ENCODE results near the gene TMCO2.

TMCO2 gene

DNA sequence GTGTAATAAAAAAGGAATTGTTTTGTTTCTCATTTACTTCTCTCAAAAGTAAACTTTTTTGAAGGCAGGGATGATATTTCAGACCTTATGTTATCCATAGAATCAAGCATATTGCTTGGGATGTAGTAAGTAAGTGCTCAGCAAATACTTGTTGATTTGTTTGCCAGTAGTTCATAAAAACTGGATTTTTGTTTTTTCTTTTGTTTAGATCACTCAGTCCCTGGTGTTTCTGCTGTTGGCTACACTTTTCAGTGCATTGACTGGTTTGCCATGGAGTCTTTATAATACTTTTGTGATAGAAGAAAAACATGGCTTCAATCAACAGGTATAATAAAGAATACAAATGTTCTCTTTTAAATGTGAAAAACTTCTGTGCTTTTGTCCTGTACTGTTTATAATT lies 20.5 kb downstream of the TMCO2 start:
- no peaks in the 10 kb centered on the region for H3K4me1 ChIP-seq (ENCODE audit: control insufficient read depth in 2 of 2, insufficient read depth in 2 of 2, low read length in 2 of 2)
- H3K36me3 ChIP-seq (ENCODE audit: control insufficient read depth in 2 of 2, insufficient read depth in 2 of 2, low read length in 2 of 2), result peaks cover 30 to 56% of the 10 kb centered on the region in 2 donors
- no peaks in the 10 kb centered on the region for H3K9me3 ChIP-seq (ENCODE audit: control insufficient read depth in 2 of 2, low read length in 2 of 2)
- H3K27me3 ChIP-seq (ENCODE audit: control insufficient read depth in 2 of 2, insufficient read depth in 2 of 2, low read length in 2 of 2), result no peaks in the 10 kb centered on the region
- H3K27ac ChIP-seq (ENCODE audit: low read depth in 2 of 2, low read length in 2 of 2), result no peak overlapping the region
- H3K4me3 ChIP-seq (ENCODE audit: low read length in 2 of 2), result no peak overlapping the region
- H3K9ac ChIP-seq (ENCODE audit: low read depth in 1 of 2, low read length in 2 of 2), result no peak overlapping the region

DNA sequence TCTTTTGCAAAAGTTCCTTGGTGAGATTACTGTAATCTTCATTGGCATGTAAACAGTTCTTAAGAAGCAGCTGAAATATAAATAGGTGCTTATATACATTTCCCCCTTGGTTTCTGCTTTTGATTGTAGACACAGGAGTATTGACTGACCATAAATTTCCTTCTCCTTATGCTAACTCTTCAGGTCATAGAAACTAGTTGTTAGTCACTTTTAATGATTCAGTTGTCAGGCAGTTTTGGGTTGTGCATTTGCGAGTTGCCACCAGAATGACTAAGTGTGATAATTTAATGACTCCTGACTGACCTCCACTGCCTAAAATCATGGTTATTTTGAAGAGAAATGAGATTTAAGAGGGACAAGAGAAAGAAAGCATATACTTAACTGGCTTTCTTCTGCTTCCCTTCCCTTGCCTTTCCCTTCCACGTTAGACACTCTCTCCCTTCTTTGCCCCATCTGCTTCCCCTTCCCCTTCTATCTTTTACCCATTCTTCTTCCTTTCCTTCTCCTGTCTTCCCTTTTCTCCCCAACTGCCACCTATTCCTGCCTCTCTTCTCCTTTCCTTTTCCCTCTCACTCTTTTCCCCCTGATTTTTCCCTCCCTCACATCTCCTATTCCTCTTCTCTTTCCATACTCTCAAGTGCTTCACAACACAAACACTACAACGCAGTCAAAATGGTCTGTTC lies 22.6 kb downstream of the TMCO2 start:
- no peaks in the 10 kb centered on the region for H3K9me3 ChIP-seq (ENCODE audit: control insufficient read depth in 2 of 2, low read length in 2 of 2)

DNA sequence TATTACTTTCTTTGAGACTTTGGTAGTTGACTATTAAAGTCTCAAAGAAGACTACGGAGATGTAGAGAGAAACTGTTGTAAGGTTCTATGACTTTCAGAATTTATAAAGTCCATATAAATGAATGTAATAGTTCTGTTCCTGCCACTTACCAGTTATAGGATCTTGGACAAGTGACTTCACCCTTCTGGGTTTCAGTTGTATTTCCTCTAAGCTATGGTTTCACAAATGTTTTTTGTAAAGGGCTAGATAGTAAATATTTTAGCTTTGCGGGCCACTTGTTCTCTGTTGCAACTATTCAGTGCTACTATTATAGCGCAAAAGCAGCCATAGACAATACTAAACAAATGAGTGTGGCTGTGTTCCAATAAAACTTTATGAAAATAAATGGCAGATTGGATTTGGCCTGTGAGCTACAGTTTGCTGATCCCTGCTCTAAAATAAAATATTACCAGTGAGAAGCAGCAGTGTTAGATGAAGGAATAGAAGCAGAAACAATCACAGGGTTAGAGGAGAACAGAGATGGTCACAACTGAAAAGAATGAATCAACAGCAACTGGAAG lies 25.0 kb downstream of the TMCO2 start:
- Histone ChIP-seq H3K36me3 (ENCODE audit: control insufficient read depth in 2 of 2, insufficient read depth in 2 of 2, low read length in 2 of 2) (peaks cover 29 to 58% of the 10 kb centered on the region in 2 donors), H3K9me3 (ENCODE audit: control insufficient read depth in 2 of 2, low read length in 2 of 2) (no peaks in the 10 kb centered on the region), H3K9ac (ENCODE audit: low read depth in 1 of 2, low read length in 2 of 2) (no peak overlapping the region), H3K4me3 (ENCODE audit: low read length in 2 of 2) (no peak overlapping the region), H3K4me1 (ENCODE audit: control insufficient read depth in 2 of 2, insufficient read depth in 2 of 2, low read length in 2 of 2) (no peaks in the 10 kb centered on the region), H3K27ac (ENCODE audit: low read depth in 2 of 2, low read length in 2 of 2) (no peak overlapping the region), H3K27me3 (ENCODE audit: control insufficient read depth in 2 of 2, insufficient read depth in 2 of 2, low read length in 2 of 2) (no peaks in the 10 kb centered on the region)

More for the DNA sequence above, 22.6 kb downstream of the TMCO2 start:
- H3K9ac ChIP-seq (ENCODE audit: low read depth in 1 of 2, low read length in 2 of 2), result no peak overlapping the region
- H3K27ac ChIP-seq (ENCODE audit: low read depth in 2 of 2, low read length in 2 of 2), result no peak overlapping the region
- peaks cover 32 to 53% of the 10 kb centered on the region in 2 donors for H3K36me3 ChIP-seq (ENCODE audit: control insufficient read depth in 2 of 2, insufficient read depth in 2 of 2, low read length in 2 of 2)
- no peaks in the 10 kb centered on the region for H3K4me1 ChIP-seq (ENCODE audit: control insufficient read depth in 2 of 2, insufficient read depth in 2 of 2, low read length in 2 of 2)
- no peaks in the 10 kb centered on the region for H3K27me3 ChIP-seq (ENCODE audit: control insufficient read depth in 2 of 2, insufficient read depth in 2 of 2, low read length in 2 of 2)
- H3K4me3 ChIP-seq (ENCODE audit: low read length in 2 of 2), result no peak overlapping the region

DNA sequence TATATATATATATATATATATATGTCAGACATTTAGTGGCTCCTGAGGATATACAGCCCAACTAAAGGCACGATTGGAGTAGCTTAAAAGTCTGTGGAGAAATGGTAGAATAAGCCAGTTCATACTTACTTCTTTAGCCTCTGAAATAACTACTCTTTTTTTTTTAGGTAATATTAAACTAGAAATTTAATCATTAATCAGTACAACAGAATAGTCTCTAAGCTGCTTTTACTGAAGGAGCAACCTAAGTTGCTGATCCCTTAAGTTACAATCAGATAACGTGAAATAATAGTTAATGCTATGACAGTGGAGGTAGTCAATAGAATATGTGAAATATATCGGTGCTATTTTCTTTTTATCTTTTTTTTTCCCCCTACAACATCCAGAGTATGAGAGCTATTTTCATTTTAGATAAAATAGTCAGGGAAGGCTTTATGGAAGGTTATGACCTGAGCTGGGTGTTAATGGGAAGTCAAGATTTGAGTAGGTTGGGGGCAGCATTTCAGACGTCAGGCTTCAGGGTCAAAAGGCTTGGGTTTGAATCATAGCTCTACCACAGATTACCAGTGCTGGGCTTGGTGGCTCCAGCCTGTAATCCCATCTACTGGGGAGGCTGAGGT lies 25.9 kb downstream of the TMCO2 start:
- Histone ChIP-seq H3K36me3 (ENCODE audit: control insufficient read depth in 2 of 2, insufficient read depth in 2 of 2, low read length in 2 of 2) (peaks cover 20 to 49% of the 10 kb centered on the region in 2 donors), H3K4me1 (ENCODE audit: control insufficient read depth in 2 of 2, insufficient read depth in 2 of 2, low read length in 2 of 2) (no peaks in the 10 kb centered on the region), H3K9me3 (ENCODE audit: control insufficient read depth in 2 of 2, low read length in 2 of 2) (no peaks in the 10 kb centered on the region), H3K27me3 (ENCODE audit: control insufficient read depth in 2 of 2, insufficient read depth in 2 of 2, low read length in 2 of 2) (no peaks in the 10 kb centered on the region), H3K4me3 (ENCODE audit: low read length in 2 of 2) (no peak overlapping the region), H3K27ac (ENCODE audit: low read depth in 2 of 2, low read length in 2 of 2) (no peak overlapping the region), H3K9ac (ENCODE audit: low read depth in 1 of 2, low read length in 2 of 2) (no peak overlapping the region)

DNA sequence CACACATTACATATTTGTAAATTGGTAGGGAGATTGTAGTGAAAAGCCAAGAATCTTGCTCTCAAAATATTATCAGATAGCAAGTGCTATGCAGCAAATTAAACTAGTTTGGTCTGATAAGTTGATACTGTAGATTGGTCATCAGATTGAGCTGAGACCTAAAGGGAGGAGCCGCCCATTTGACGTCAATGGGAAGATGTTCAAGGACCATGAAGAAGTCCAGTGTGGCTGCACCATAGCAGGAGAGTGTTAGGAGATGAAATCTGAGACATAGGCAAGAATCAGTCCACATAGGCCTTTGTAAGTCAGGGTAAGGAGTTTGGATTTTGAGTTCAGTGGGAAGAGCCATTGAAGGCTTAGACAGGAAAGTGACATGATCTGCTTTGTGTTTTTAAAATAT lies 26.6 kb downstream of the TMCO2 start:
- no peak overlapping the region for H3K9ac ChIP-seq (ENCODE audit: low read depth in 1 of 2, low read length in 2 of 2)
- H3K4me3 ChIP-seq (ENCODE audit: low read length in 2 of 2), result no peak overlapping the region
- H3K4me1 ChIP-seq (ENCODE audit: control insufficient read depth in 2 of 2, insufficient read depth in 2 of 2, low read length in 2 of 2), result no peaks in the 10 kb centered on the region
- H3K9me3 ChIP-seq (ENCODE audit: control insufficient read depth in 2 of 2, low read length in 2 of 2), result no peaks in the 10 kb centered on the region
- H3K27me3 ChIP-seq (ENCODE audit: control insufficient read depth in 2 of 2, insufficient read depth in 2 of 2, low read length in 2 of 2), result no peaks in the 10 kb centered on the region
- H3K27ac ChIP-seq (ENCODE audit: low read depth in 2 of 2, low read length in 2 of 2), result no peak overlapping the region
- H3K36me3 ChIP-seq (ENCODE audit: control insufficient read depth in 2 of 2, insufficient read depth in 2 of 2, low read length in 2 of 2), result peaks cover 17 to 48% of the 10 kb centered on the region in 2 donors

DNA sequence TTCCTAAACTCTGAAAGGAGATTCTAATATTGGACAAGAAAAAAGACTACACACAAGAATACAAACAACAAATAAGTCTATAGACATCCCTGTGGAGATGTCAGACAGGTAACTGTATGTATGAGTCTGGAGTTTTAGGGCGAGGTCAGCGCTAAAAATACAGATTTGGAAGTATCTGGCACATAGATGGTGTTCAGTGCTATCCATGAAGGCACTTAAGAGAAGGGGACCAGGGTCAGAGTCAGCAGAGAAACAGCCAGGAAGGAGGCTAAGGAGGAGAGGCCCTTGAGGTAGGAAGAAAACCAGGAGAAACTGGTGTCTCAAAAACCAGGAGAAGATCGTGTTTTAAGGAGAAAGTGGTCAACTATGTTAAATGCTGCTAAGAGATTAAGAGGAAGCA lies 28.4 kb downstream of the TMCO2 start:
- Histone ChIP-seq H3K9ac (ENCODE audit: low read depth in 1 of 2, low read length in 2 of 2) (no peak overlapping the region), H3K9me3 (ENCODE audit: control insufficient read depth in 2 of 2, low read length in 2 of 2) (no peaks in the 10 kb centered on the region), H3K27ac (ENCODE audit: low read depth in 2 of 2, low read length in 2 of 2) (no peak overlapping the region), H3K4me1 (ENCODE audit: control insufficient read depth in 2 of 2, insufficient read depth in 2 of 2, low read length in 2 of 2) (no peaks in the 10 kb centered on the region), H3K36me3 (ENCODE audit: control insufficient read depth in 2 of 2, insufficient read depth in 2 of 2, low read length in 2 of 2) (peaks cover 8 to 39% of the 10 kb centered on the region in 2 donors), H3K27me3 (ENCODE audit: control insufficient read depth in 2 of 2, insufficient read depth in 2 of 2, low read length in 2 of 2) (no peaks in the 10 kb centered on the region), H3K4me3 (ENCODE audit: low read length in 2 of 2) (no peak overlapping the region)

DNA sequence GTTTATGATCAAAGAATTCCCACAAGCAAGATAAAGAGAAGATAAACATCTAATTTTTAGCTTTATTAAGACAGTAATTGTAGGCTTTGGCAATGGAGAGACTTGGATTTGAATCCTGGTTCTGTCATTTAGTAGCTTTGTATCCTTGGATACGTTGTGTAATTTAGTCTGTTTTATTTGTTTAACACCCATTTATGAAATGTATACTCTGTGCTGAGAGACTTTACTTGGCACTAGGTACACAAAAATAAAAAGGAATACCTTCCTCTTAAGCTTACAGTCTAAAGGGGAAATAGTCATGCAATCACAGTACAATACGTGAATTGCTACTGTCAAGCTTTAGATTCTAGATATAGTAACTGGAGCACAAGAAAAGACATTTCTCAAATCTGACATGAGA lies 34.1 kb downstream of the TMCO2 start:
- H3K36me3 ChIP-seq (ENCODE audit: control insufficient read depth in 2 of 2, insufficient read depth in 2 of 2, low read length in 2 of 2), result peaks cover 6 to 30% of the 10 kb centered on the region in 2 donors
- H3K9me3 ChIP-seq (ENCODE audit: control insufficient read depth in 2 of 2, low read length in 2 of 2), result no peaks in the 10 kb centered on the region
- H3K4me3 ChIP-seq (ENCODE audit: low read length in 2 of 2), result no peak overlapping the region
- H3K27ac ChIP-seq (ENCODE audit: low read depth in 2 of 2, low read length in 2 of 2), result no peak overlapping the region
- H3K27me3 ChIP-seq (ENCODE audit: control insufficient read depth in 2 of 2, insufficient read depth in 2 of 2, low read length in 2 of 2), result no peaks in the 10 kb centered on the region
- no peaks in the 10 kb centered on the region for H3K4me1 ChIP-seq (ENCODE audit: control insufficient read depth in 2 of 2, insufficient read depth in 2 of 2, low read length in 2 of 2)
- H3K9ac ChIP-seq (ENCODE audit: low read depth in 1 of 2, low read length in 2 of 2), result no peak overlapping the region

DNA sequence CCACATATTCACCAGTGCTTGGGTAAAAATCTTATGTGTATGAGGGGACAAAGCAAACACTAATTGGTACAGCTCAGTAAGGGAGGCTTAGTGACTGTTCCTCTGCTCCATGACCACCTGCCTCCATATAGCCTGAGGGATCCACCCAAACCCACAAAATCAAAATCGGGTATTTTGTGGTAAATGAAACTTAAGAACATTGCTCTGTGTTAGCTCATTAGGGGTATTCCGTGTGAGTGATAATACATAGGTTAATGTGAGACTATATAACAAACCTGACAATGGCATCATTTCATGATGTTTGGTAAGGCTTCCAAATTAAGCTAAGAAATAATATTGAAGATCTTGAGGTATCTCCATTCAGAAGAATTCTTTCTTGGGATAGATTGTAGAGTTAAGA lies 43.6 kb downstream of the TMCO2 start:
- Histone ChIP-seq H3K4me1 (ENCODE audit: control insufficient read depth in 2 of 2, insufficient read depth in 2 of 2, low read length in 2 of 2) (no peaks in the 10 kb centered on the region), H3K36me3 (ENCODE audit: control insufficient read depth in 2 of 2, insufficient read depth in 2 of 2, low read length in 2 of 2) (peaks cover 29 to 40% of the 10 kb centered on the region in 2 donors), H3K27ac (ENCODE audit: low read depth in 2 of 2, low read length in 2 of 2) (no peak overlapping the region), H3K9me3 (ENCODE audit: control insufficient read depth in 2 of 2, low read length in 2 of 2) (no peaks in the 10 kb centered on the region), H3K9ac (ENCODE audit: low read depth in 1 of 2, low read length in 2 of 2) (no peak overlapping the region), H3K27me3 (ENCODE audit: control insufficient read depth in 2 of 2, insufficient read depth in 2 of 2, low read length in 2 of 2) (no peaks in the 10 kb centered on the region), H3K4me3 (ENCODE audit: low read length in 2 of 2) (no peak overlapping the region)

DNA sequence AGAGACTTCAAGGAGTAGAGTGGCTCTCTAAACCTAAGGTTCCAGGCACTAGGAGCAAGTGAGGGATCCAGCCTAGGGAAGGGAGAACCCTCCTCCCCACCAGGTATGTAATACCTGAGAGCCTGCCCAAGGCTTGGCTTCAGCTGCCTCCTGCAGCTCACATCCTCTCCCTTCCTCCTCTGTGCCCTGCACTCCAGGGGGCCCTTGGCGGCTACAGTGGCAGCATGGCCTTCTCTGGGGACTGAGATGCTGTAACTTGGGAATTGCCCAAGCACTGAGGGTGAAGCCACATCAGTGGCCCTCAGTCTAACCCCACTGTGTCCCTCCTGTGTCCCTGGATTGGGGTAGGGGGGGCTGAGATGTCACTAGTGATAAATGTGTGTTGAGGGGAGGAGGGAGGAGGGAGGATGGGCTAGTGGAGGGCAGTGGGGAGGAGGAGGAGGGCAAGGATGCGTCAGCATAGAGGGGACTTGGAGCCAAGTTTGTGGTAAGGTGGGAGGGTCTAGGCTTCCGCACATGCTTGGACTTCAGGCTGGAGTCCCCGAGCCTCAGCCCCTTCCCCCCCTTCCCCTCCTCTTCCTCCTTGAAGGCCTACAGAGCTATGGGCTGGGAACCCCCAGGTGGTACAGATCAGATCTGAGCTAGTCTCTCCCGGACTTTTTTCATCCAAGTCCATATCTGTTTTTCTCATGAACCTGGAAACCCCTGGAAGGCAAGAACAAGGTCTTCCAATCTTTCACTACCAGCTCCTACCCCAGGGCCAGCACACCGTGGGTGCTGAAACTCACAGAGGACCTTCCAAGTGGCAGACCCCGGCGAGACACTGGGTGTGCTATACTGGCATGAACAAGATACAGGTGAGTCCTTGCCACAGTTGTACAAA lies 51.9 kb downstream of the TMCO2 start:
- H3K4me3 ChIP-seq (ENCODE audit: low read length in 2 of 2), result no peak overlapping the region
- H3K4me1 ChIP-seq (ENCODE audit: control insufficient read depth in 2 of 2, insufficient read depth in 2 of 2, low read length in 2 of 2), result no peaks in the 10 kb centered on the region
- H3K9me3 ChIP-seq (ENCODE audit: control insufficient read depth in 2 of 2, low read length in 2 of 2), result no peaks in the 10 kb centered on the region
- H3K9ac ChIP-seq (ENCODE audit: low read depth in 1 of 2, low read length in 2 of 2), result no peak overlapping the region
- no peak overlapping the region for H3K27ac ChIP-seq (ENCODE audit: low read depth in 2 of 2, low read length in 2 of 2)
- H3K27me3 ChIP-seq (ENCODE audit: control insufficient read depth in 2 of 2, insufficient read depth in 2 of 2, low read length in 2 of 2), result no peaks in the 10 kb centered on the region
- H3K36me3 ChIP-seq (ENCODE audit: control insufficient read depth in 2 of 2, insufficient read depth in 2 of 2, low read length in 2 of 2), result peaks cover 0 to under 1% of the 10 kb centered on the region in 2 donors

DNA sequence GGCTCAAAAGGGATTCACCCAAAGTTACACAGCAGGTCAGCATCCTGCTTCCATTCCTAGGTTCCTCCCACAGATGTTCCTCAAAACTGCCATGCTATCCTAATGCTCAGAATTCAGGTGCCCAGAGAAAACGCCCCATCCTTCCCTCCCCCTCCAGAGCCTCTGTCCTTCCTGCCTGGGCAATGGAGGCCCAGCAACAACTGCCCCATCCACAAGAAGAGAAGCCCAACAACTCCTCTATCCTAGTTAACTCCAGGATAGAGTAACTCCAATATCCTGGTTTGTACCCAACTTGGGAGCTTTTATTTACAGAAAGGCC lies 52.5 kb downstream of the TMCO2 start:
- H3K27me3 ChIP-seq (ENCODE audit: control insufficient read depth in 2 of 2, insufficient read depth in 2 of 2, low read length in 2 of 2), result no peaks in the 10 kb centered on the region
- no peaks in the 10 kb centered on the region for H3K9me3 ChIP-seq (ENCODE audit: control insufficient read depth in 2 of 2, low read length in 2 of 2)

More for the DNA sequence above, 52.5 kb downstream of the TMCO2 start:
- Histone ChIP-seq H3K36me3 (ENCODE audit: control insufficient read depth in 2 of 2, insufficient read depth in 2 of 2, low read length in 2 of 2) (no peaks in the 10 kb centered on the region), H3K4me1 (ENCODE audit: control insufficient read depth in 2 of 2, insufficient read depth in 2 of 2, low read length in 2 of 2) (no peaks in the 10 kb centered on the region), H3K27ac (ENCODE audit: low read depth in 2 of 2, low read length in 2 of 2) (no peak overlapping the region), H3K9ac (ENCODE audit: low read depth in 1 of 2, low read length in 2 of 2) (no peak overlapping the region), H3K4me3 (ENCODE audit: low read length in 2 of 2) (no peak overlapping the region)
